Uterus (tissue), 2 donors: ENCODE results near the gene CHST12.

Experiments used
- POLR2A ChIP-seq, 2 donors: fragments of 450-650 bp; IDR thresholded peaks; one replicate each; pipeline ENCODE4 v1.6.1; 2016; ENCODE audit warnings: antibody characterized with exemption in 2 of 2, mild to moderate bottlenecking in 1 of 2, moderate library complexity in 1 of 2
- TF ChIP-seq, protein P1 (sequence below), 4 experiments: fragments of 200-600 bp in 2 of 4; fragments of 450-650 bp in 2 of 4; sonication (generic) in 2 of 4; IDR thresholded peaks; one replicate each; pipeline ENCODE4 v1.5.1; 2016 to 2019; ENCODE audit warnings: antibody characterized with exemption in 4 of 4, mild to moderate bottlenecking in 2 of 4, moderate library complexity in 1 of 4

DNA sequence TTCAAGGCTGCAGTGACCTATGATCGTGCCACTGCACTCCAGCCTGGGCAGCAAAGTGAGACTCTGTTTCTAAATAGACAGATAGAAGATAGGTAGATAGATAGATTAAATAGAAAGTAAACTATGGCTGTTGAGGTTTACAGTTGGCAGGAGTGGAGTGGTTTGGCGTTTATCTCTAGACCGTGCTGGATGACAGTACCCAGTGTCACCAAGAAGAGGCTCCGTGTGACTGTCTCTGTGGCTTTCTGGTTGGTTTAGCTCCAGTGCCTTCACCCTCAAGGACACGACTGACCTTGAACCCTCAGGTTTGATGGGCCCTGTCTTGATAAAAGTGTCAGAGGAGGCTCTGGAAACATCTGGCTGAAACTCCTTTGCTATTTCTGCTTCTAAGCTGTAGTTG lies 31.7 kb downstream of the CHST12 start:
- TF ChIP-seq, protein P1, sequence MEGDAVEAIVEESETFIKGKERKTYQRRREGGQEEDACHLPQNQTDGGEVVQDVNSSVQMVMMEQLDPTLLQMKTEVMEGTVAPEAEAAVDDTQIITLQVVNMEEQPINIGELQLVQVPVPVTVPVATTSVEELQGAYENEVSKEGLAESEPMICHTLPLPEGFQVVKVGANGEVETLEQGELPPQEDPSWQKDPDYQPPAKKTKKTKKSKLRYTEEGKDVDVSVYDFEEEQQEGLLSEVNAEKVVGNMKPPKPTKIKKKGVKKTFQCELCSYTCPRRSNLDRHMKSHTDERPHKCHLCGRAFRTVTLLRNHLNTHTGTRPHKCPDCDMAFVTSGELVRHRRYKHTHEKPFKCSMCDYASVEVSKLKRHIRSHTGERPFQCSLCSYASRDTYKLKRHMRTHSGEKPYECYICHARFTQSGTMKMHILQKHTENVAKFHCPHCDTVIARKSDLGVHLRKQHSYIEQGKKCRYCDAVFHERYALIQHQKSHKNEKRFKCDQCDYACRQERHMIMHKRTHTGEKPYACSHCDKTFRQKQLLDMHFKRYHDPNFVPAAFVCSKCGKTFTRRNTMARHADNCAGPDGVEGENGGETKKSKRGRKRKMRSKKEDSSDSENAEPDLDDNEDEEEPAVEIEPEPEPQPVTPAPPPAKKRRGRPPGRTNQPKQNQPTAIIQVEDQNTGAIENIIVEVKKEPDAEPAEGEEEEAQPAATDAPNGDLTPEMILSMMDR (IDR thresholded peaks at IDR 0.05): no peak
- TF ChIP-seq POLR2A (IDR thresholded peaks at IDR 0.05): no peak
